Measurements from ENCODE around the gene USHBP1.

Gene USHBP1

DNA sequence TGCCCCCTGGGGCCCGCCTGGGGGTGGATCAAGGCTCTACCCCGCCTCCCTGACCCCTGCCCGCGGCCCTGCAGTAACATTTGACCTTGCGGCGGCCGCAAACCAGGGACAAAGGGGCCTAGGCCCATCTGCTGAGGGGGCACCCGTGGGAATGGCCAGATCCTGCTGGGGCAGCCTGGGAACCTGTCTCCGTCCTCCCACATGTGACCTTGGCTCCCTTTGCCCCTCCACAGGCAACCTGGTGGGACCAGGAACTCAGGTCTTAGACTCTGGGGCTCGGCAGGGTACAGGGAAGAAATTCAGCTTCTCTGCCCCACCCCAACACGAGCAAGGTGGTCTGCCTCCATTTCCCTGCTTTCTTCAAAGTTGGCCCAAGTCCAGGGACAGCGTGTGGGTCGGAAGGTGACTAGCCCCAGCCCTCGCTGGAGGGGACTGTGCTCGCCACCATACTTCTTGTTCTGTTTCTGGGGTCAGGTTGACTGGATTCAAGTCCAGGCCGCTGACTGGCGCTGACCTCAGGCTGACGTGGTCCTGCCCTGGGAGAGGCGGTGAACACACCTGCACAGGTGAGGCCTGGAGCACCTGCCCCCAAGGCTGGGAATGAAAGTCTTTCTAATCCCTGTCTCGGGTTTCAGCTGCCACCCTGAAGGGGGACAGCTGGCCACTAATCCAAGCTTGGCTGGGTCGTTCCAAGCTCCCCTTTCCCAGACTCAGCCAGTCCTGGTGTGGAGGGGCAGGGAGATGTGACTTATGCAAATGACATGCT lies 16.4 kb downstream of the USHBP1 start:
- no CpG with 5 or more reads among the region's 21 CpGs for WGBS (ENCODE audit: insufficient coverage, insufficient read length)

GRCh38 chr19:17246681-17247425 lies 17.7 kb downstream of the USHBP1 start:
- H3K4me3 ChIP-seq (ENCODE audit: low read length): peak overlapping the region; percentile 41; the same call in 1 of the 2 replicates
- H3K36me3 ChIP-seq (ENCODE audit: control insufficient read depth, insufficient read depth, low read length): no peaks in the 10 kb centered on the region
- no peak overlapping the region for H3K27ac ChIP-seq (ENCODE audit: low read length)
- H3K4me1 ChIP-seq (ENCODE audit: control insufficient read depth, insufficient read depth, low read length): peaks cover 12% of the 10 kb centered on the region
- no CpG with 5 or more reads among the region's 21 CpGs for WGBS (ENCODE audit: insufficient coverage, insufficient read length)
- no peaks in the 10 kb centered on the region for H3K27me3 ChIP-seq (ENCODE audit: control insufficient read depth, insufficient read depth, low read length)
- DNase-seq (ENCODE audit: low read depth, low spot score): no peak
- H3K9me3 ChIP-seq (ENCODE audit: control insufficient read depth, insufficient read depth, low read length): no peaks in the 10 kb centered on the region

More for the DNA sequence above, 16.4 kb downstream of the USHBP1 start:
- Histone ChIP-seq H3K4me1 (ENCODE audit: control insufficient read depth, insufficient read depth, low read length) (peaks cover 10% of the 10 kb centered on the region), H3K9me3 (ENCODE audit: control insufficient read depth, insufficient read depth, low read length) (no peaks in the 10 kb centered on the region), H3K4me3 (ENCODE audit: low read length) (no peak overlapping the region), H3K36me3 (ENCODE audit: control insufficient read depth, insufficient read depth, low read length) (no peaks in the 10 kb centered on the region), H3K27me3 (ENCODE audit: control insufficient read depth, insufficient read depth, low read length) (no peaks in the 10 kb centered on the region), H3K27ac (ENCODE audit: low read length) (no peak overlapping the region)
- DNase-seq (ENCODE audit: low read depth, low spot score): no peak

DNA sequence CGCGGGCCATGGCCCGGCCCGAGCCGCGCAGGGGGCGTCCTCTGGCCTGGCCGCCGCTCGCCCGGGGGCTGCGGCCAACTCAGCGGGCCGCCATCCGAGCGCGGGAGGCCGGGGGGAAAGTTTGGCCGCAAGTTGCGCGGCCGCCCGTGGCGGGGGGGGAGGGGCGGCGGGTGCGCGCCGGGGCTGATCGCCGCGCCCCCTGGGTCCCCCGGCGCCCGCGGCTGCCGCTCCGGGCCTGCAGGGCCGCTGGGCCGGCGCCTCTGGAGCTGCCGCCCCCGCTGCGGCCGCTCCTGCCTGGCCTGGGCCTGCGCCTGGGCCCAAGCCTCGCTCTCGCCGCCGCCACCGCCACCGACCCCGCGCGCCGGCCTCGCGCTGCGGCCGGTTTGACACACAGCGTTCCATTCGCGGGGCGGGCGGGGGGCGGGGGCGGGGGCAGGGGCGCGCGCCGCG lies 19.0 kb downstream of the USHBP1 start, which contains the start of gene NR2F6:
Gene NR2F6 (minus strand): TSS at position 385 of the 450 bp plus-strand sequence. CDS start 699 bp downstream, outside the sequence.
- Histone ChIP-seq H3K27me3 (ENCODE audit: control insufficient read depth, insufficient read depth, low read length) (no peaks in the 10 kb centered on the region), H3K4me1 (ENCODE audit: control insufficient read depth, insufficient read depth, low read length) (peaks cover 12% of the 10 kb centered on the region), H3K4me3 (ENCODE audit: low read length) (peak within 1 kb of the TSS; percentile 97), H3K9me3 (ENCODE audit: control insufficient read depth, insufficient read depth, low read length) (no peaks in the 10 kb centered on the region), H3K27ac (ENCODE audit: low read length) (no peak within 1 kb of the TSS), H3K36me3 (ENCODE audit: control insufficient read depth, insufficient read depth, low read length) (no peaks in the 10 kb centered on the region)
- WGBS (ENCODE audit: insufficient coverage, insufficient read length): no CpG with 5 or more reads among the region's 72 CpGs
- no peak for DNase-seq (ENCODE audit: low read depth, low spot score)

- Histone ChIP-seq H3K4me1 (ENCODE audit: control insufficient read depth, insufficient read depth, low read length) (peaks cover 12% of the 10 kb centered on the region), H3K36me3 (ENCODE audit: control insufficient read depth, insufficient read depth, low read length) (no peaks in the 10 kb centered on the region), H3K4me3 (ENCODE audit: low read length) (peak overlapping the region; percentile 97), H3K27ac (ENCODE audit: low read length) (no peak overlapping the region), H3K9me3 (ENCODE audit: control insufficient read depth, insufficient read depth, low read length) (no peaks in the 10 kb centered on the region), H3K27me3 (ENCODE audit: control insufficient read depth, insufficient read depth, low read length) (no peaks in the 10 kb centered on the region)
- no CpG with 5 or more reads among the region's 100 CpGs for WGBS (ENCODE audit: insufficient coverage, insufficient read length)
- no peak for DNase-seq (ENCODE audit: low read depth, low spot score)
Measured at GRCh38 chr19:17244618-17245534, 19.7 kb downstream of the USHBP1 start.

- Histone ChIP-seq H3K4me1 (ENCODE audit: control insufficient read depth, insufficient read depth, low read length) (peaks cover 12% of the 10 kb centered on the region), H3K4me3 (ENCODE audit: low read length) (peak overlapping the region; percentile 97), H3K27me3 (ENCODE audit: control insufficient read depth, insufficient read depth, low read length) (no peaks in the 10 kb centered on the region), H3K9me3 (ENCODE audit: control insufficient read depth, insufficient read depth, low read length) (no peaks in the 10 kb centered on the region), H3K27ac (ENCODE audit: low read length) (no peak overlapping the region), H3K36me3 (ENCODE audit: control insufficient read depth, insufficient read depth, low read length) (no peaks in the 10 kb centered on the region)
- no peak for DNase-seq (ENCODE audit: low read depth, low spot score)
- no CpG with 5 or more reads among the region's 52 CpGs for WGBS (ENCODE audit: insufficient coverage, insufficient read length)
Measured at GRCh38 chr19:17243830-17244617, 20.5 kb downstream of the USHBP1 start.

GRCh38 chr19:17243211-17243829 lies 21.2 kb downstream of the USHBP1 start:
- no peak for DNase-seq (ENCODE audit: low read depth, low spot score)
- Histone ChIP-seq H3K4me1 (ENCODE audit: control insufficient read depth, insufficient read depth, low read length) (peaks cover 11% of the 10 kb centered on the region), H3K27me3 (ENCODE audit: control insufficient read depth, insufficient read depth, low read length) (no peaks in the 10 kb centered on the region), H3K9me3 (ENCODE audit: control insufficient read depth, insufficient read depth, low read length) (no peaks in the 10 kb centered on the region), H3K36me3 (ENCODE audit: control insufficient read depth, insufficient read depth, low read length) (no peaks in the 10 kb centered on the region), H3K27ac (ENCODE audit: low read length) (no peak overlapping the region), H3K4me3 (ENCODE audit: low read length) (peak overlapping the region; percentile 97; the same call in 1 of the 2 replicates)
- no CpG with 5 or more reads among the region's 8 CpGs for WGBS (ENCODE audit: insufficient coverage, insufficient read length)

DNA sequence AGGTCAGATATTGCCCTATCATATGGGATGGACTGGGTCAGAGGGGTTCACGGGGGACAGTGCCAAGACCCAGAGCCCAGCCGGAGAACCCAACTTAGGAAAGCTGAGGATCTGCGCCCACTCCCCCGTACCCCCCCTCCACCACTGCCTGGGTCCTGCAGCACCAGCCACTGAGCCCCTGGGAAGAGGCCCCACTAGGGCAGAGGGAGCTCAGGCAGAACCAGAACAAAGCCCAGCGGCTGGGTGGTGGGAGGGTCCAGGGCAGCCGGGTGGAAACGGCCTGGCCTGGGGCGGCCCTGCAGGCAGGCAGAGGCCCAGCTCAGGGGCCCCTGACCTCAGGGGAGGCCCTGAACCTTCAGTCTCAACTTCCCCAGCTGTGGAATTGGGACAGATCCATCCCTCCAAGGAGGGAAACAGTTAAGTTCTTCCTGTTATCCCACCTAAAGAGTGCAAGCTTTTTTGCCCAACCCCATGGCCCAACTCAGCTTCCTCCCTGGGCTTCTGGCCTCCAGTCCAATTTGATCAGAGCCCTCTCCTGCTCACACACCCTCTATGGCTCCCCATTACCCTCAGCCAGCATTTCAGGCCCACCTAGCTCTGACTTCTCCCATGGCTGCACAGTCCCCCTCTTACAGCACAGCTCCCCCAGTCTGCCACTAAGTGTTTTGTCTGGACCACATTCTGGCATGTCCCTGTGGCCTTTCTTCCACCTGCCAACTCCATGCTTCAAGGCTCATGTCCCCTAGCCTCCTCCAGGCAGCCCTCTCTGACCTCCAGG lies 21.9 kb downstream of the USHBP1 start:
- H3K27ac ChIP-seq (ENCODE audit: low read length): no peak overlapping the region
- DNase-seq (ENCODE audit: low read depth, low spot score): no peak
- H3K4me3 ChIP-seq (ENCODE audit: low read length): no peak overlapping the region
- no CpG with 5 or more reads among the region's 8 CpGs for WGBS (ENCODE audit: insufficient coverage, insufficient read length)
- H3K4me1 ChIP-seq (ENCODE audit: control insufficient read depth, insufficient read depth, low read length): peaks cover 8% of the 10 kb centered on the region
- no peaks in the 10 kb centered on the region for H3K27me3 ChIP-seq (ENCODE audit: control insufficient read depth, insufficient read depth, low read length)
- H3K9me3 ChIP-seq (ENCODE audit: control insufficient read depth, insufficient read depth, low read length): no peaks in the 10 kb centered on the region
- H3K36me3 ChIP-seq (ENCODE audit: control insufficient read depth, insufficient read depth, low read length): no peaks in the 10 kb centered on the region

GRCh38 chr19:17240826-17241399 lies 23.6 kb downstream of the USHBP1 start:
- no peaks in the 10 kb centered on the region for H3K9me3 ChIP-seq (ENCODE audit: control insufficient read depth, insufficient read depth, low read length)
- H3K4me3 ChIP-seq (ENCODE audit: low read length): no peak overlapping the region
- H3K4me1 ChIP-seq (ENCODE audit: control insufficient read depth, insufficient read depth, low read length): peaks cover 4% of the 10 kb centered on the region; the same call in 1 of the 2 replicates
- WGBS (ENCODE audit: insufficient coverage, insufficient read length): no CpG with 5 or more reads among the region's 6 CpGs
- H3K27ac ChIP-seq (ENCODE audit: low read length): no peak overlapping the region
- H3K27me3 ChIP-seq (ENCODE audit: control insufficient read depth, insufficient read depth, low read length): no peaks in the 10 kb centered on the region
- no peaks in the 10 kb centered on the region for H3K36me3 ChIP-seq (ENCODE audit: control insufficient read depth, insufficient read depth, low read length)
- no peak for DNase-seq (ENCODE audit: low read depth, low spot score)

Data from iPS DF 6.9 (cell line).